K562 (cell line): Measurements from ENCODE around the gene DLGAP1.

Experiments used
- CHD4 ChIP-seq: fragments of 200-600 bp; sonication (generic); IDR thresholded peaks from 3 replicates; pipeline ENCODE4 v1.6.1; 2012; ENCODE audit warnings: low read depth, mild to moderate bottlenecking, mixed read lengths, low read length, inconsistent platforms; ENCODE audit not compliant: insufficient read depth, insufficient replicate concordance, poor library complexity, severe bottlenecking
- CTCF ChIP-seq, 3 experiments: IDR thresholded peaks in 2 of 3; conservative IDR thresholded peaks in 1 of 3; 2 replicates each; pipeline ENCODE4 v1.5.1; 2011 to 2012; ENCODE audit warnings: low read length in 3 of 3, mild to moderate bottlenecking in 3 of 3, control low read depth in 2 of 3, improper control_type of control experiment in 1 of 3, inconsistent platforms in 1 of 3, low read depth in 1 of 3, mixed read lengths in 1 of 3, moderate library complexity in 1 of 3; ENCODE audit not compliant: insufficient read depth in 2 of 3
- FOXK1 ChIP-seq: sonication (generic); formaldehyde crosslinking; IDR thresholded peaks from 2 replicates; pipeline ENCODE4 v1.8.0; 2022; ENCODE audit warnings: missing genetic modification reagents, mild to moderate bottlenecking, borderline replicate concordance
- FOXM1 ChIP-seq, 2 experiments: fragments of 450-650 bp in 1 of 2; sonication (generic) in 1 of 2; formaldehyde crosslinking in 1 of 2; IDR thresholded peaks; 2 replicates each; pipeline versions ENCODE4 v1.6.1 to v1.9.0; 2017 to 2022; ENCODE audit warnings: low read depth in 2 of 2, mild to moderate bottlenecking in 2 of 2, missing genetic modification reagents in 1 of 2, moderate library complexity in 1 of 2
- NFATC3 ChIP-seq: fragments of 450-650 bp; IDR thresholded peaks from 2 replicates; pipeline ENCODE4 v1.6.1; 2017; ENCODE audit warnings: mild to moderate bottlenecking
- RAD21 ChIP-seq, 2 experiments: fragments of 250-450 bp in 1 of 2; fragments of 450-650 bp in 1 of 2; sonication (Bioruptor Pico) in 1 of 2; formaldehyde crosslinking in 1 of 2; IDR thresholded peaks in 1 of 2; conservative IDR thresholded peaks in 1 of 2; 2 replicates each; pipeline versions ENCODE4 v1.4.0 to v1.8.0; 2020 to 2022; ENCODE audit warnings: mild to moderate bottlenecking in 2 of 2, moderate library complexity in 1 of 2
- SMARCB1 ChIP-seq: IDR thresholded peaks from 2 replicates; pipeline ENCODE4 v1.6.1; 2011; ENCODE audit warnings: improper control_type of control experiment, low read depth; ENCODE audit not compliant: insufficient read length
- SRSF1 ChIP-seq: fragments of 200-400 bp; formaldehyde crosslinking; IDR thresholded peaks from 2 replicates; pipeline ENCODE4 v1.6.1; 2017; ENCODE audit warnings: mild to moderate bottlenecking, low read depth, low read length, moderate library complexity
- TAF1 ChIP-seq: IDR thresholded peaks from 2 replicates; pipeline ENCODE4 v1.6.1; 2011; ENCODE audit warnings: mild to moderate bottlenecking, low read length, moderate library complexity; ENCODE audit not compliant: insufficient read depth, control insufficient read depth, severe bottlenecking; ENCODE audit errors: extremely low read depth
- ZNF217 ChIP-seq: sonication (generic); formaldehyde crosslinking; IDR thresholded peaks from 2 replicates; pipeline ENCODE4 v1.8.0; 2022; ENCODE audit warnings: mild to moderate bottlenecking, missing genetic modification reagents
- TF ChIP-seq, protein P1 (sequence below): sonication (generic); formaldehyde crosslinking; IDR thresholded peaks from 2 replicates; pipeline ENCODE4 v1.8.1; 2023; ENCODE audit warnings: mild to moderate bottlenecking, missing genetic modification reagents, moderate library complexity
- TF ChIP-seq, protein P2 (sequence below): sonication (generic); formaldehyde crosslinking; IDR thresholded peaks from 2 replicates; pipeline ENCODE4 v1.8.0; 2022; ENCODE audit warnings: mild to moderate bottlenecking, missing genetic modification reagents, borderline replicate concordance
- TF ChIP-seq, protein P3 (sequence below): fragments of 450-650 bp; formaldehyde crosslinking; IDR thresholded peaks from 2 replicates; pipeline ENCODE4 v1.4.0; 2020; ENCODE audit warnings: mild to moderate bottlenecking, moderate library complexity
- TF ChIP-seq, protein P4 (sequence below): fragments of 250-450 bp; sonication (Bioruptor Pico); IDR thresholded peaks from 2 replicates; pipeline ENCODE4 v1.5.0; 2021; ENCODE audit warnings: mild to moderate bottlenecking, borderline replicate concordance

- TF ChIP-seq ZNF217 (CRISPR knock-in tag) = no peak
- no peak for TF ChIP-seq SMARCB1
- no peak for TF ChIP-seq SRSF1
- TF ChIP-seq, protein P1, sequence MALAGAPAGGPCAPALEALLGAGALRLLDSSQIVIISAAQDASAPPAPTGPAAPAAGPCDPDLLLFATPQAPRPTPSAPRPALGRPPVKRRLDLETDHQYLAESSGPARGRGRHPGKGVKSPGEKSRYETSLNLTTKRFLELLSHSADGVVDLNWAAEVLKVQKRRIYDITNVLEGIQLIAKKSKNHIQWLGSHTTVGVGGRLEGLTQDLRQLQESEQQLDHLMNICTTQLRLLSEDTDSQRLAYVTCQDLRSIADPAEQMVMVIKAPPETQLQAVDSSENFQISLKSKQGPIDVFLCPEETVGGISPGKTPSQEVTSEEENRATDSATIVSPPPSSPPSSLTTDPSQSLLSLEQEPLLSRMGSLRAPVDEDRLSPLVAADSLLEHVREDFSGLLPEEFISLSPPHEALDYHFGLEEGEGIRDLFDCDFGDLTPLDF (CRISPR knock-in tag) = no peak
- TF ChIP-seq FOXM1 (IDR thresholded peaks at IDR 0.05; ENCODE audit: low read depth) = no peak
- no peak for TF ChIP-seq FOXM1 (CRISPR knock-in tag; IDR thresholded peaks at IDR 0.05; ENCODE audit: low read depth)
- TF ChIP-seq RAD21 (CRISPR knock-in tag; conservative IDR thresholded peaks at IDR 0.05 in 1 of 2, IDR thresholded peaks at IDR 0.05 in 1 of 2) = no peak
- TF ChIP-seq CHD4 = no peak
- no peak for TF ChIP-seq CTCF (IDR thresholded peaks at IDR 0.05 in 2 of 3, conservative IDR thresholded peaks at IDR 0.05 in 1 of 3; ENCODE audit: insufficient read depth in 2 of 3, low read depth in 1 of 3, low read length in 3 of 3)
- TF ChIP-seq, protein P2, sequence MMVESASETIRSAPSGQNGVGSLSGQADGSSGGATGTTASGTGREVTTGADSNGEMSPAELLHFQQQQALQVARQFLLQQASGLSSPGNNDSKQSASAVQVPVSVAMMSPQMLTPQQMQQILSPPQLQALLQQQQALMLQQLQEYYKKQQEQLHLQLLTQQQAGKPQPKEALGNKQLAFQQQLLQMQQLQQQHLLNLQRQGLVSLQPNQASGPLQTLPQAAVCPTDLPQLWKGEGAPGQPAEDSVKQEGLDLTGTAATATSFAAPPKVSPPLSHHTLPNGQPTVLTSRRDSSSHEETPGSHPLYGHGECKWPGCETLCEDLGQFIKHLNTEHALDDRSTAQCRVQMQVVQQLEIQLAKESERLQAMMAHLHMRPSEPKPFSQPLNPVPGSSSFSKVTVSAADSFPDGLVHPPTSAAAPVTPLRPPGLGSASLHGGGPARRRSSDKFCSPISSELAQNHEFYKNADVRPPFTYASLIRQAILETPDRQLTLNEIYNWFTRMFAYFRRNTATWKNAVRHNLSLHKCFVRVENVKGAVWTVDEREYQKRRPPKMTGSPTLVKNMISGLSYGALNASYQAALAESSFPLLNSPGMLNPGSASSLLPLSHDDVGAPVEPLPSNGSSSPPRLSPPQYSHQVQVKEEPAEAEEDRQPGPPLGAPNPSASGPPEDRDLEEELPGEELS (CRISPR knock-in tag) = no peak
- TF ChIP-seq, protein P3, sequence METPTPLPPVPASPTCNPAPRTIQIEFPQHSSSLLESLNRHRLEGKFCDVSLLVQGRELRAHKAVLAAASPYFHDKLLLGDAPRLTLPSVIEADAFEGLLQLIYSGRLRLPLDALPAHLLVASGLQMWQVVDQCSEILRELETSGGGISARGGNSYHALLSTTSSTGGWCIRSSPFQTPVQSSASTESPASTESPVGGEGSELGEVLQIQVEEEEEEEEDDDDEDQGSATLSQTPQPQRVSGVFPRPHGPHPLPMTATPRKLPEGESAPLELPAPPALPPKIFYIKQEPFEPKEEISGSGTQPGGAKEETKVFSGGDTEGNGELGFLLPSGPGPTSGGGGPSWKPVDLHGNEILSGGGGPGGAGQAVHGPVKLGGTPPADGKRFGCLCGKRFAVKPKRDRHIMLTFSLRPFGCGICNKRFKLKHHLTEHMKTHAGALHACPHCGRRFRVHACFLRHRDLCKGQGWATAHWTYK (CRISPR knock-in tag) = no peak
- TF ChIP-seq TAF1 = no peak
- TF ChIP-seq, protein P4, sequence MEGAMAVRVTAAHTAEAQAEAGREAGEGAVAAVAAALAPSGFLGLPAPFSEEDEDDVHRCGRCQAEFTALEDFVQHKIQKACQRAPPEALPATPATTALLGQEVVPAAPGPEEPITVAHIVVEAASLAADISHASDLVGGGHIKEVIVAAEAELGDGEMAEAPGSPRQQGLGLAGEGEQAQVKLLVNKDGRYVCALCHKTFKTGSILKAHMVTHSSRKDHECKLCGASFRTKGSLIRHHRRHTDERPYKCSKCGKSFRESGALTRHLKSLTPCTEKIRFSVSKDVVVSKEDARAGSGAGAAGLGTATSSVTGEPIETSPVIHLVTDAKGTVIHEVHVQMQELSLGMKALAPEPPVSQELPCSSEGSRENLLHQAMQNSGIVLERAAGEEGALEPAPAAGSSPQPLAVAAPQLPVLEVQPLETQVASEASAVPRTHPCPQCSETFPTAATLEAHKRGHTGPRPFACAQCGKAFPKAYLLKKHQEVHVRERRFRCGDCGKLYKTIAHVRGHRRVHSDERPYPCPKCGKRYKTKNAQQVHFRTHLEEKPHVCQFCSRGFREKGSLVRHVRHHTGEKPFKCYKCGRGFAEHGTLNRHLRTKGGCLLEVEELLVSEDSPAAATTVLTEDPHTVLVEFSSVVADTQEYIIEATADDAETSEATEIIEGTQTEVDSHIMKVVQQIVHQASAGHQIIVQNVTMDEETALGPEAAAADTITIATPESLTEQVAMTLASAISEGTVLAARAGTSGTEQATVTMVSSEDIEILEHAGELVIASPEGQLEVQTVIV (CRISPR knock-in tag) = no peak
- TF ChIP-seq NFATC3 = no peak
- TF ChIP-seq FOXK1 (CRISPR knock-in tag) = no peak
These were observed 910.6 kb downstream of the DLGAP1 start for GRCh38 chr18:3544537-3544936.
